GM23338 (cell line): ENCODE measurements around the gene LEKR1. TPM values are rescaled to one million over a fixed set of nuclear protein-coding genes. Genes with fewer than 3 reads are reported as not detected.

Experiments
- ATAC-seq: fragments of 200-7000 bp; cut with Tn5 transposase; 3 replicates; pipeline ENCODE4 v1.9.1; 2020
- DNase-seq: peaks from one replicate; pipeline ENCODE4 v3.0.0-alpha.2; 2015; ENCODE audit warnings: low spot score
- H2AFZ ChIP-seq: fragments of 200-600 bp; sonication (generic); 2 replicates; pipeline ENCODE4 v1.8.0; 2016; ENCODE audit warnings: antibody characterized with exemption, mild to moderate bottlenecking, moderate library complexity
- H3F3A ChIP-seq: fragments of 200-600 bp; sonication (generic); replicated peaks from 2 replicates; pipeline ENCODE4 v1.8.0; 2017; ENCODE audit warnings: antibody characterized with exemption, mixed run types, low read depth
- H3K27ac ChIP-seq: fragments of 200-600 bp; sonication (generic); 2 replicates; pipeline ENCODE4 v1.6.1; 2016; ENCODE audit warnings: low read depth
- H3K27me3 ChIP-seq: fragments of 200-600 bp; sonication (generic); 2 replicates; pipeline ENCODE4 v1.8.0; 2016; ENCODE audit warnings: mild to moderate bottlenecking, mixed run types, moderate library complexity; ENCODE audit not compliant: insufficient read depth
- H3K36me3 ChIP-seq: fragments of 200-600 bp; sonication (generic); 2 replicates; pipeline ENCODE4 v1.8.0; 2016; ENCODE audit warnings: mild to moderate bottlenecking; ENCODE audit not compliant: insufficient read depth
- H3K4me1 ChIP-seq: fragments of 200-600 bp; sonication (generic); 2 replicates; pipeline ENCODE4 v1.8.0; 2016; ENCODE audit warnings: mild to moderate bottlenecking, moderate library complexity; ENCODE audit not compliant: insufficient read depth
- H3K4me2 ChIP-seq: fragments of 200-600 bp; sonication (generic); 2 replicates; pipeline ENCODE4 v1.7.1; 2017; ENCODE audit warnings: mixed run types
- H3K4me3 ChIP-seq: fragments of 200-600 bp; sonication (generic); 2 replicates; pipeline ENCODE4 v1.6.1; 2016; ENCODE audit warnings: mixed run types
- H3K79me2 ChIP-seq: fragments of 200-600 bp; sonication (generic); replicated peaks from 2 replicates; pipeline ENCODE4 v1.8.0; 2017; ENCODE audit warnings: mild to moderate bottlenecking; ENCODE audit not compliant: insufficient read depth
- H3K9me2 ChIP-seq: fragments of 200-600 bp; sonication (generic); 2 replicates; pipeline ENCODE4 v1.8.0; 2017; ENCODE audit not compliant: insufficient read depth
- H4K20me1 ChIP-seq: fragments of 200-600 bp; sonication (generic); replicated peaks from 2 replicates; pipeline ENCODE4 v1.8.0; 2017; ENCODE audit warnings: mild to moderate bottlenecking; ENCODE audit not compliant: insufficient read depth
- H3K27ac Mint-ChIP-seq: 2 replicates; pipeline ENCODE4 v1.8.0; 2020; ENCODE audit warnings: inconsistent platforms, mild to moderate bottlenecking, moderate library complexity, mixed read lengths
- H3K27me3 Mint-ChIP-seq: 3 replicates; pipeline ENCODE4 v1.8.0; 2022; ENCODE audit warnings: low read depth, mild to moderate bottlenecking, moderate library complexity, mixed read lengths, inconsistent platforms; ENCODE audit not compliant: insufficient read depth, poor library complexity
- H3K36me3 Mint-ChIP-seq: 3 replicates; pipeline ENCODE4 v1.8.0; 2021; ENCODE audit warnings: low read depth, mild to moderate bottlenecking, inconsistent platforms, moderate library complexity, mixed read lengths
- H3K4me1 Mint-ChIP-seq: 3 replicates; pipeline ENCODE4 v1.8.0; 2020; ENCODE audit warnings: mild to moderate bottlenecking, inconsistent platforms, mixed read lengths
- H3K4me3 Mint-ChIP-seq: 3 replicates; pipeline ENCODE4 v1.8.0; 2021; ENCODE audit warnings: moderate library complexity, mild to moderate bottlenecking, inconsistent platforms, mixed read lengths
- H3K9me3 Mint-ChIP-seq: 3 replicates; pipeline ENCODE4 v1.8.0; 2020; ENCODE audit warnings: moderate library complexity, mild to moderate bottlenecking, inconsistent platforms, mixed read lengths
- EZH2phosphoT487 ChIP-seq: fragments of 200-600 bp; sonication (generic); IDR thresholded peaks from one replicate; pipeline ENCODE4 v1.8.1; 2018; ENCODE audit warnings: antibody characterized with exemption; ENCODE audit not compliant: unreplicated experiment
- JUNB ChIP-seq: IDR thresholded peaks from one replicate; pipeline ENCODE4 v1.6.1; 2016; ENCODE audit warnings: antibody characterized with exemption; ENCODE audit not compliant: unreplicated experiment
- REST ChIP-seq: IDR thresholded peaks from one replicate; pipeline ENCODE4 v1.6.1; 2018; ENCODE audit warnings: antibody characterized with exemption; ENCODE audit not compliant: unreplicated experiment
- ZNF114 ChIP-seq: fragments of 250-450 bp; sonication (Bioruptor Pico); IDR thresholded peaks from 2 replicates; pipeline ENCODE4 v1.5.0; 2020; ENCODE audit warnings: mild to moderate bottlenecking, moderate library complexity
- ZNF331 ChIP-seq: fragments of 250-450 bp; sonication (Bioruptor Pico); IDR thresholded peaks from 2 replicates; pipeline ENCODE4 v1.5.0; 2020; ENCODE audit warnings: low read depth, mild to moderate bottlenecking, moderate library complexity
- polyA plus RNA-seq: library from polyadenylated mRNA; unstranded; fragments of >200 nt; fragmentation: Nextera tagmentation; extraction: Ambion mirVana; gene quantifications from 2 replicates; pipeline ENCODE4 v1.2.1, GENCODE V29; 2016
- total RNA-seq: library from RNA; depleted of rRNA; stranded (reverse); fragments of >200 nt; shearing (Covaris generic); gene quantifications from 2 replicates; pipeline ENCODE4 v1.2.3, GENCODE V29; 2014
- TF ChIP-seq, protein P1 (sequence below): fragments of 250-450 bp; sonication (Bioruptor Pico); IDR thresholded peaks from 2 replicates; pipeline ENCODE4 v1.5.0; 2020; ENCODE audit warnings: mild to moderate bottlenecking, moderate library complexity

The LEKR1 gene
- total and polyA plus RNA-seq, 2 experiments from 2014 or later: not detected

- TF ChIP-seq, protein P1, sequence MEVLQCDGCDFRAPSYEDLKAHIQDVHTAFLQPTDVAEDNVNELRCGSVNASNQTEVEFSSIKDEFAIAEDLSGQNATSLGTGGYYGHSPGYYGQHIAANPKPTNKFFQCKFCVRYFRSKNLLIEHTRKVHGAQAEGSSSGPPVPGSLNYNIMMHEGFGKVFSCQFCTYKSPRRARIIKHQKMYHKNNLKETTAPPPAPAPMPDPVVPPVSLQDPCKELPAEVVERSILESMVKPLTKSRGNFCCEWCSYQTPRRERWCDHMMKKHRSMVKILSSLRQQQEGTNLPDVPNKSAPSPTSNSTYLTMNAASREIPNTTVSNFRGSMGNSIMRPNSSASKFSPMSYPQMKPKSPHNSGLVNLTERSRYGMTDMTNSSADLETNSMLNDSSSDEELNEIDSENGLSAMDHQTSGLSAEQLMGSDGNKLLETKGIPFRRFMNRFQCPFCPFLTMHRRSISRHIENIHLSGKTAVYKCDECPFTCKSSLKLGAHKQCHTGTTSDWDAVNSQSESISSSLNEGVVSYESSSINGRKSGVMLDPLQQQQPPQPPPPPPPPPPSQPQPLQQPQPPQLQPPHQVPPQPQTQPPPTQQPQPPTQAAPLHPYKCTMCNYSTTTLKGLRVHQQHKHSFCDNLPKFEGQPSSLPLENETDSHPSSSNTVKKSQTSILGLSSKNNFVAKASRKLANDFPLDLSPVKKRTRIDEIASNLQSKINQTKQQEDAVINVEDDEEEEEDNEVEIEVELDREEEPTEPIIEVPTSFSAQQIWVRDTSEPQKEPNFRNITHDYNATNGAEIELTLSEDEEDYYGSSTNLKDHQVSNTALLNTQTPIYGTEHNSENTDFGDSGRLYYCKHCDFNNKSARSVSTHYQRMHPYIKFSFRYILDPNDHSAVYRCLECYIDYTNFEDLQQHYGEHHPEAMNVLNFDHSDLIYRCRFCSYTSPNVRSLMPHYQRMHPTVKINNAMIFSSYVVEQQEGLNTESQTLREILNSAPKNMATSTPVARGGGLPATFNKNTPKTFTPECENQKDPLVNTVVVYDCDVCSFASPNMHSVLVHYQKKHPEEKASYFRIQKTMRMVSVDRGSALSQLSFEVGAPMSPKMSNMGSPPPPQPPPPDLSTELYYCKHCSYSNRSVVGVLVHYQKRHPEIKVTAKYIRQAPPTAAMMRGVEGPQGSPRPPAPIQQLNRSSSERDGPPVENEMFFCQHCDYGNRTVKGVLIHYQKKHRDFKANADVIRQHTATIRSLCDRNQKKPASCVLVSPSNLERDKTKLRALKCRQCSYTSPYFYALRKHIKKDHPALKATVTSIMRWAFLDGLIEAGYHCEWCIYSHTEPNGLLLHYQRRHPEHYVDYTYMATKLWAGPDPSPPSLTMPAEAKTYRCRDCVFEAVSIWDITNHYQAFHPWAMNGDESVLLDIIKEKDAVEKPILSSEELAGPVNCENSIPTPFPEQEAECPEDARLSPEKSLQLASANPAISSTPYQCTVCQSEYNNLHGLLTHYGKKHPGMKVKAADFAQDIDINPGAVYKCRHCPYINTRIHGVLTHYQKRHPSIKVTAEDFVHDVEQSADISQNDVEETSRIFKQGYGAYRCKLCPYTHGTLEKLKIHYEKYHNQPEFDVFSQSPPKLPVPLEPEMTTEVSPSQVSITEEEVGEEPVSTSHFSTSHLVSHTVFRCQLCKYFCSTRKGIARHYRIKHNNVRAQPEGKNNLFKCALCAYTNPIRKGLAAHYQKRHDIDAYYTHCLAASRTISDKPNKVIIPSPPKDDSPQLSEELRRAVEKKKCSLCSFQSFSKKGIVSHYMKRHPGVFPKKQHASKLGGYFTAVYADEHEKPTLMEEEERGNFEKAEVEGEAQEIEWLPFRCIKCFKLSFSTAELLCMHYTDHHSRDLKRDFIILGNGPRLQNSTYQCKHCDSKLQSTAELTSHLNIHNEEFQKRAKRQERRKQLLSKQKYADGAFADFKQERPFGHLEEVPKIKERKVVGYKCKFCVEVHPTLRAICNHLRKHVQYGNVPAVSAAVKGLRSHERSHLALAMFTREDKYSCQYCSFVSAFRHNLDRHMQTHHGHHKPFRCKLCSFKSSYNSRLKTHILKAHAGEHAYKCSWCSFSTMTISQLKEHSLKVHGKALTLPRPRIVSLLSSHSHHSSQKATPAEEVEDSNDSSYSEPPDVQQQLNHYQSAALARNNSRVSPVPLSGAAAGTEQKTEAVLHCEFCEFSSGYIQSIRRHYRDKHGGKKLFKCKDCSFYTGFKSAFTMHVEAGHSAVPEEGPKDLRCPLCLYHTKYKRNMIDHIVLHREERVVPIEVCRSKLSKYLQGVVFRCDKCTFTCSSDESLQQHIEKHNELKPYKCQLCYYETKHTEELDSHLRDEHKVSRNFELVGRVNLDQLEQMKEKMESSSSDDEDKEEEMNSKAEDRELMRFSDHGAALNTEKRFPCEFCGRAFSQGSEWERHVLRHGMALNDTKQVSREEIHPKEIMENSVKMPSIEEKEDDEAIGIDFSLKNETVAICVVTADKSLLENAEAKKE (CRISPR knock-in tag): no peak
- TF ChIP-seq JUNB (no peak), EZH2phosphoT487 (no peak), ZNF331 (no peak), ZNF114 (CRISPR knock-in tag) (no peak)
These were observed 43.2 kb upstream of the LEKR1 start (continued) for GRCh38 chr3:156782921-156783320.

- H3K4me2 ChIP-seq: no peak overlapping the region
- no peaks in the 10 kb centered on the region for H4K20me1 ChIP-seq
- H3K4me1 Mint-ChIP-seq: peaks cover 4% of the 10 kb centered on the region; the same call in 1 of the 3 replicates
- H3K4me1 ChIP-seq: peaks cover 6% of the 10 kb centered on the region; the same call in 1 of the 2 replicates
- H3K4me3 ChIP-seq: no peak overlapping the region
- ATAC-seq: no peak
- H3K36me3 Mint-ChIP-seq: no peaks in the 10 kb centered on the region
- no peaks in the 10 kb centered on the region for H3K79me2 ChIP-seq
- H3K36me3 ChIP-seq: no peaks in the 10 kb centered on the region
- no peak overlapping the region for H3K27ac ChIP-seq
- no peaks in the 10 kb centered on the region for H3F3A ChIP-seq
- no peaks in the 10 kb centered on the region for H3K27me3 Mint-ChIP-seq
- H3K9me3 Mint-ChIP-seq: no peaks in the 10 kb centered on the region
- no peaks in the 10 kb centered on the region; the same call in 1 of the 2 replicates for H3K9me2 ChIP-seq
- no peak overlapping the region for H2AFZ ChIP-seq
- H3K27me3 ChIP-seq: no peaks in the 10 kb centered on the region
- no peak for DNase-seq
- no peak overlapping the region for H3K27ac Mint-ChIP-seq
- no peak overlapping the region for H3K4me3 Mint-ChIP-seq
- TF ChIP-seq ZNF114 (CRISPR knock-in tag) (no peak), JUNB (no peak), ZNF331 (no peak), REST (no peak)
- TF ChIP-seq, protein P1 (CRISPR knock-in tag): no peak
These were observed 39.2 kb upstream of the LEKR1 start for GRCh38 chr3:156787001-156787400.
